HG03565 (cell line): ENCODE measurements around the gene ABCC9.
"Not testable (repeated sequence)": the region's sequence is repeated elsewhere in the genome, so short reads cannot be mapped to it uniquely, and the experiment has no call there.

Source experiments
- ATAC-seq: cut with Tn5 transposase; IDR thresholded peaks from one replicate; pipeline ENCODE4 v1.9.1; 2021; ENCODE audit warnings: mild to moderate bottlenecking, moderate library complexity; ENCODE audit not compliant: unreplicated experiment

ABCC9 gene

DNA sequence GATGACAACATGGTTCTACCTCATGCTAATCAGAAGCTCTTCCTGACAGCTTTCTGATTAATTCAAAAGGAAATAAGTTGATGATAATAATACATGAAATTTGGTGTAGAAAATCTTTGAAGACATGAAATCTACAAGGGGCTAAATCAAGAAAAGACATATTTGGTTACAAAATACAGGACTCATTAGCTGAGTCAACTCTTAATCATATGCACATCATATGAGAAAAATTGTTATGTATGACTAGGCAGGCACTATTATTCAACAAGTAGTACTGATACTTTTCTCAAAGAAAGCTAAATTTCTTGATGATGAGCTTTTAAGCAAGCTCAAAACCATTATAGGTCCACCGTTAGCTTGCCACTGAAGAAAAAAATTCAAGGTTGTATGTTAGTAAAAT lies 7.1 kb downstream of the ABCC9 start:
- ATAC-seq, result no peak

DNA sequence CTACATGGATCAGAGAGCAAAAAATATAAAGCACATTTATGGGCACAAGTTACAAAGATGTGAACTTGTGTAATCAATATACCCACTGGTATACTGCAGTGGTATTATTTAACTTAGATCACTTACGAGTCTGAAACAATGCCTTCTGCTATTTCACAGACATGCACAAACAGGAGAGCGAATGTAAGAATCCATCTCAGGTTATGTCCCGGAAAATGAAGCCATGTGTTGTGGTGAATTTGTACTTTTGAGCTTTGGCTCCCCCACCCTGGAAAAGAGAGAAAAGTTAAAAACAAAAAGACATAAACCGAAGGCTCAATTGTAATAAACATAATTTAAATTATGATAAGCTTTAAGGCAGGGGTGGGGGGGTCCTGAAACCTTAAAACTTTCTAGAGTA lies 7.6 kb downstream of the ABCC9 start:
- no peak for ATAC-seq

DNA sequence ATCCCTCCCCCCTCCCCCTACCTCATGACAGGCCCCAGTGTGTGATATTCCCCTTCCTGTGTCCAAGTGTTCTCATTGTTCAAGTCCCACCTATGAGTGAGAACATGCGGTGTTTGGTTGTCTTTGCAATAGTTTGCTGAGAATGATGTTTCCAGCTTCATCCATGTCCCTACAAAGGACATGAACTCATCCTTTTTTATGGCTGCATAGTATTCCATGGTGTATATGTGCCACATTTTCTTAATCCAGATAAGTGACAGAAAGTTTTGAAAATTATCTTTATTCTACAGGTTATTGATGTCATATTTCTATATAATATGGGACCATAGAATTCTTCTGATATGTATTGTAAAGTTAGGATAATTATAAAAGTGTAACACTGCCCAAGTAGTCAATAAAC lies 11.3 kb downstream of the ABCC9 start:
- not testable (repeated sequence) for ATAC-seq

GRCh38 chr12:21925296-21925913 lies 15.8 kb downstream of the ABCC9 start:
- ATAC-seq, result no peak

DNA sequence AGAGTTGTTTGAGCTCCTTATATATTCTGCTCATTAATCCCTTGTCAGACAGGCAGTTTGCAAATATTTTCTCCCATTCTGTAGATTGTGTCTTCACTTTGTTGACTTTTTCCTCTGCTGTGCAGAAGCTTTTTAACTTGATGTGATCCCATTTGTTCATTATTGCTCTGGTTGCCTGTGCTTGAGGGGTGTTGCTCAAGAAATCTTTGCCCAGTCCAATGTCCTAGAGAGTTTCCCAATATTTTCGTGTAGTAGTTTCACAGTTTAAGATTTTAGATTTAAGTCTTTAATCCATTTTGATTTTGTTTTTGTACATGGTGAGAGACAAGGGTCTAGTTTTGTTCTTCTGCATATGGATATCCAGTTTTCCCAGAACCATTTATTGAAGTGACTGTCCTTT lies 19.8 kb downstream of the ABCC9 start:
- no peak for ATAC-seq

DNA sequence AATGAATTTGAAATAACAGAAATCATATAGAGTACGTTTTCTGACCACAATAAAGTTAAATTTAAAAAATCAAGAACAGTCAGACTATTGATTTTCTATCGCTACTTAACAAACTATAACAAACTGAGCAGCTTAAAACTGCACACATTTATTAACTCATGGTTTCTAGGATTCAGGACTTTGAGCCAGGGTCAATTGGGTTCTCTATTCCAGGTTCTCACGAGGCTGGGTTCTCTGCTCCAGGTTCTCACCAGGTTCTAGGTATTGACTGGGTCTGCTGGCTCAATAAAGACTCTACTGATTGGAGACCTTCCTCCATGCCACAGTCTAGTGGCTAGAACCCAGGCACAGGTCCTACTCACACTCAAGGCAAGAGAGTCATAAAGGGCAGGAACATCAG lies 22.8 kb downstream of the ABCC9 start:
- ATAC-seq, result no peak

- no peak for ATAC-seq
These were observed 27.4 kb downstream of the ABCC9 start for GRCh38 chr12:21913823-21914222.

DNA sequence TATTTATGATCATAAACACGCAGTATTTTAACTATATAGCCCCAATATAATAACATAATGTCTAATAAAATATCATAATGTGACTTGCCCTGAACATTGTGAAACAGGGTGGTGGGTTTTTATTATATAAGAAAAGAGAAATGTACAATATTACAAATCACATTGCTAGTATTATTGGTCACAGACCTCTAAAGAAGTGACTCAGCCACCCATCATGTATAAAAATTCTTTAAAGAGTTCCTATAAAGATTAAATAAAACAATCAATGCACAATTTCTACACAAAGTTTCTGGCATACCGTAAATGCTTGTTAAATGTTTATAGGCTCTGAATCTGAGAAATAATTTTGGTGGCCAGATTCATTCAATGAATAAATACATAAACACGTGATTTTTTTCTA lies 28.9 kb downstream of the ABCC9 start:
- no peak for ATAC-seq

GRCh38 chr12:21911832-21912231 lies 29.4 kb downstream of the ABCC9 start:
- ATAC-seq, result no peak

DNA sequence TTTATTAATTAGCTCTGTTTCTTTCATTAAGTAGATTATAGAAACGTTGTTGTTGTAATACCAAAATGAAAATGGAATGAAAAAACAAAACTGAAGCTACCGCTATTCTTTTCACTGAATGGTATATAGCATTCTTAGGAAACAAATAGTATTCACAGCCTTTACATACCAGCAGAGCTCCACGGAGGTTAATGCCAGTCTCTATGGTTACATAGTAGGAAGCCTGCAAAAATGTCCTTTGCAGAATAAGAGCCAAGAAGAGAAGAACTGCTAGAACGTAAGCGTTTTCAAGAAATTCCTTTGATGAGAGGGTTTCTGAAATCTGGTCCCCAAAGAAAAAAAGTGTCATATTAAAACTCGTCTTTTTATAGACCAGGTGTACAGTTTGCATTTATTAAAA lies 30.6 kb downstream of the ABCC9 start:
- ATAC-seq, result no peak

DNA sequence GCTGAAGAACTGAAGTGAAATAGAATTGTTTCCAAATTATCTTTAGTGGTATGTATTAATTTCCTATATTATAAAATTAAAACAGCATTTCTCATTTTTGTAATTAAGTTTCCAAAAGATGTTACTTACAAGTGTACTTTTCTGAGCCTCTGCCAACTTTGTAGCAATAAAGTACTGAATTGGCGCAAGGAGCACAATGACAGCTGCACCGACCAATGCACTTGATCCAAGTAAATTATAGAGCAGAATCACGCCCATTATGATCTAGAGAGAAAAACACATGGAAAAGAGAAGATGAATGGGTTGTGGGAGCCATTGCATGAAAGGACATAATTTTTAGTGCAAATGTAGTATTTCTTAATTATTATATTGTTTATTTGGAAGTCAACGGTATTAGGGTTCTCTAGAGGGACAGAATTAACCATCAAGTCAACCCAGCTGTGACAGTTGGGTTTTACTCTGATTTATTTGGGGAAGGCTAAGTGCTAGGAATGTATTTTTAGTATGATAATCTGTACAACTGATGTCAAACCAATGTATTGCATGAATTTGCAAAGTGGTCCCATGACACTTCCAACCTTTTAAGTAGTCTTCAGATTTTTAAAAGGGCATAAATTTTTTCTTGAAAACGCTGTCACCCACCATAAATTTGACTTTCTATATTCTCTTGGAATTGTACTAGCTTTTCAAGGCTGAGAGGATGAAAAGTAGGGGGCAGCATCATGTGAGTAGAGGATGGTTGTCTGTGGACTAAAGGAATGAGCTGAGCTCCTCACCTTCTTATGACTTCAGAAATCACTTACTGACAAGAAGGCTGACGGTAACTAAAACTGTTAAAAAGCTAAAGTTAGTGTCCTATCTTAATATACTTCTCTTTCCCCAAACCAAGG lies 33.0 kb downstream of the ABCC9 start:
- ATAC-seq, result no peak

DNA sequence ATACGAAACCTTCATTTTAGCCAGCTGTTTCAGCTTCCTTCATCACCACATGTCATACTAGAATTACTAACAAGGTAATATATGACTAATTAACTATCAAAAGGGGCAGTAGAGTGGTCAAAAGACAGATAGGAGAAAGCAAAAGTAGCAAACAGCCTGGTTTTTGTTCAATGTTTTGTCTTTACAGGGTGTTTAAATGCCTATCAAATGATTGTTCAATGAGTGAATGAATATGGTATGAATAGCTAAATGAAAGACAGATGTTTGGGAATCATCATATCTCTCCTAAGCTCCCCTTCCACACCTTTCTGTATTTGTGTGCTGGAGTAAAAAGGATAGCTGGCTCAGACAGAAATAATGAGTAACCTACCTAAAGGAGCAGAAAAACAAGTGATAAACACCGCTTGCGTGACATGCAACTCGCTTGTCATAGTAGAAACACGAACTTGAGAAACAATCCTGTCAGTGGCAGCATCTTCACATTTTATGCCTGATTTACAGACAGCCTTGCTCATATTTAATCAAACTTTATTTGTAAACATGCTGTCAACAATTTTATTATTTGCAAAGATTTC lies 34.2 kb downstream of the ABCC9 start:
- ATAC-seq, result no peak

- ATAC-seq, result not testable (repeated sequence)
These were observed 41.7 kb downstream of the ABCC9 start for GRCh38 chr12:21899532-21899931.

DNA sequence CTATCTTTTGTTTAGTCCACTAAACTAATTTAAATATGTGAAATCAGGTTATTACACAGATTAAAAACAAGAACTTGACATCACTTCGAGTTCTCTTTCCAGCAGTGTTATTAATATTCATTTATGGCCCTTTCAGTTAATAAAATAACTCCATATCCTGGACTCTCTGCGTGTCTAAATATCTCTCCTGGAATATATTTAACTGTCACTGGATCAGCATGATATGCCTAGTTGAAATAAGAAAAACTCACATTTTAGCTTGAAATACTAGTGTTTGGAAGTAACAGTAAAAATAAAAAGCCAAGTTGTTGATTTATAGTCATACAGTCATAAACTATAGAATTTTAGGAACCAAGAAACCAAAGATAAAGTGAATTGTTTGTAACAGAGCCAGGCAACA lies 45.6 kb downstream of the ABCC9 start:
- no peak for ATAC-seq

GRCh38 chr12:21894792-21895595 lies 46.2 kb downstream of the ABCC9 start:
- no peak for ATAC-seq

- no peak for ATAC-seq
These were observed 47.3 kb downstream of the ABCC9 start for GRCh38 chr12:21893924-21894323.

- ATAC-seq, result no peak
These were observed 48.9 kb downstream of the ABCC9 start for GRCh38 chr12:21892341-21892740.

GRCh38 chr12:21891751-21892217 lies 49.4 kb downstream of the ABCC9 start:
- ATAC-seq, result no peak

- no peak for ATAC-seq
These were observed 52.9 kb downstream of the ABCC9 start for GRCh38 chr12:21888276-21888863.

GRCh38 chr12:21884936-21885335 lies 56.3 kb downstream of the ABCC9 start:
- no peak for ATAC-seq

DNA sequence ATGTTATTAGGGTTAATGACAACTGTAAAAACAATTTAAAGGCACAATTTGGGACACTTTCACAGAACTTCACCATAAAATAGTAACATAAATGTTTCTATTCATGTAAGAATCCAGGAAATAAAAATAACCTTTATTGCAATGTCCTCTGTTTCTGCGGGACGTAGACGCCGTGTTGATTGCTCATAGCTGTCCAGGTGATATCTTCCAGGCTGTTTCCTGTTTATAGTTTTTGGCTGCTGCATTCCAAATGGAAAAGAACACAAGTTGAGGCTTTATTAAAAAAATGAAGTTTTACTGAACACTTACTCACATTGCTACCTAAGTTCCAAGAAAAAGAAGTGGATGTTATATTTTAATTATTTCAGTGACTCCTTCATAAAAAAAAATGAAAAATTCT lies 58.6 kb downstream of the ABCC9 start:
- no peak for ATAC-seq
